ENCODE results near the gene SLC16A12. TPM values are rescaled to one million over a fixed set of nuclear protein-coding genes. Genes with fewer than 3 reads are reported as not detected.

The SLC16A12 gene
- total and polyA plus RNA-seq, 2 of the 4 experiments (the other 2 are of a cell fraction) = 1.4 to 1.6 TPM

- H3K4me3 ChIP-seq (ENCODE audit: insufficient read depth, low read depth, low read length) = no peak overlapping the region
- H3K27ac ChIP-seq (ENCODE audit: insufficient read depth, low read length) = no peak overlapping the region
- no peak overlapping the region for H2BK5ac ChIP-seq (ENCODE audit: low read depth, low read length, poor library complexity, severe bottlenecking)
- H4K8ac ChIP-seq (ENCODE audit: low read depth in 2 of 2, low read length in 2 of 2) = no peak overlapping the region
- no peak overlapping the region for H4K5ac ChIP-seq (ENCODE audit: low read depth, low read length)
- no peak for DNase-seq
- no peak overlapping the region; the same call in 1 of the 2 replicates for H3K18ac ChIP-seq (ENCODE audit: low read depth, low read length)
- H4K20me1 ChIP-seq (ENCODE audit: insufficient read depth, low read length) = no peaks in the 10 kb centered on the region
- intact Hi-C loops (cut with micrococcal nuclease) (no loop called here), in situ Hi-C loops (cut with MboI; ENCODE audit: low sequenced_read_pairs) (no loop called here), dilution Hi-C loops (cut with HindIII; ENCODE audit: low sequenced_read_pairs, unreplicated experiment) (no loop called here)
- no peaks in the 10 kb centered on the region for H3K27me3 ChIP-seq (ENCODE audit: control insufficient read depth, insufficient read depth, low read length)
- no peak overlapping the region for H2BK120ac ChIP-seq (ENCODE audit: low read depth, low read length)
- H3K9me3 ChIP-seq (ENCODE audit: control insufficient read depth, insufficient read depth, low read length) = no peaks in the 10 kb centered on the region
- H3K14ac ChIP-seq (replicated peaks; ENCODE audit: low read depth, low read length) = no peak overlapping the region; the same call in 1 of the 2 replicates
- no peaks in the 10 kb centered on the region for H3K36me3 ChIP-seq (ENCODE audit: control insufficient read depth, insufficient read depth, low read length)
- no peak overlapping the region for H3K56ac ChIP-seq (ENCODE audit: extremely low read depth, insufficient read depth, low read length)
- no peaks in the 10 kb centered on the region for H3K79me1 ChIP-seq (ENCODE audit: low read depth in 1 of 2, low read length in 2 of 2)
- ChIA-PET POLR2A (ENCODE audit: unreplicated experiment) (no interaction called here), CTCF (no interaction called here)
- H3K4me1 ChIP-seq (ENCODE audit: control insufficient read depth, insufficient read depth, low read length) = peaks cover 5% of the 10 kb centered on the region
- H3K23ac ChIP-seq (ENCODE audit: low read depth, low read length) = no peak overlapping the region
- H4K91ac ChIP-seq (ENCODE audit: insufficient read depth, low read depth, low read length) = no peak overlapping the region
- ATAC-seq (ENCODE audit: low read depth) = no peak
- no peak overlapping the region for H3K9ac ChIP-seq (ENCODE audit: low read depth, low read length)
- BruUV-seq (replicated peaks) = no TSS peak
- H3K9me1 ChIP-seq (ENCODE audit: insufficient read depth, low read length) = peaks cover 7% of the 10 kb centered on the region
- no peak overlapping the region for H2BK20ac ChIP-seq (ENCODE audit: low read depth, low read length)
- H2AK9ac ChIP-seq (replicated peaks; ENCODE audit: low read depth, low read length, poor library complexity) = no peak overlapping the region
- H2AK5ac ChIP-seq (ENCODE audit: low read depth, low read length) = no peak overlapping the region
- no peak overlapping the region for H2BK15ac ChIP-seq (ENCODE audit: low read depth, low read length)
- H2AFZ ChIP-seq (replicated peaks; ENCODE audit: low read length, poor library complexity) = no peak overlapping the region
- H3K4me2 ChIP-seq (ENCODE audit: low read depth, low read length) = no peak overlapping the region
- TF ChIP-seq CTCF (conservative IDR thresholded peaks at IDR 0.05; ENCODE audit: low read depth, low read length) = no peak
- TF ChIP-seq CHD1 (IDR thresholded peaks at IDR 0.05; ENCODE audit: low read depth, low read length) = no peak
- TF ChIP-seq MAFK (IDR thresholded peaks at IDR 0.05; ENCODE audit: low read depth, low read length) = no peak
- no peak for TF ChIP-seq CEBPB (IDR thresholded peaks at IDR 0.05; ENCODE audit: low read depth, low read length)
- H3K4ac ChIP-seq (ENCODE audit: low read depth, low read length) = no peak overlapping the region
Measured at GRCh38 chr10:89469517-89469916, 65.9 kb downstream of the SLC16A12 start.

Measured in IMR-90 (cell line).